ENCODE data around the gene SELENOP. TPM values are rescaled to one million over a fixed set of nuclear protein-coding genes. Genes with fewer than 3 reads are reported as not detected.

The SELENOP gene
- total and polyA plus RNA-seq, 9 of the 15 experiments (the other 6 are each of a cell fraction or from before 2014, with no cell fraction given): 3.2 to 6.3 (median 4.5) TPM

GRCh38 chr5:42824347-42824976 is 12.8 kb upstream of the SELENOP start:
- Histone ChIP-seq H3K4me1 (replicated peaks in 1 of 2; ENCODE audit: control insufficient read depth in 2 of 2, insufficient read depth in 2 of 2, low read length in 2 of 2) (no peaks in the 10 kb centered on the region), H3K27me3 (ENCODE audit: control insufficient read depth in 2 of 2, insufficient read depth in 2 of 2, low read length in 2 of 2) (no peaks in the 10 kb centered on the region), H3K4me2 (ENCODE audit: insufficient read depth, low read length) (no peak overlapping the region), H4K20me1 (replicated peaks; ENCODE audit: control insufficient read depth, insufficient read depth, low read length) (no peaks in the 10 kb centered on the region), H3K9ac (ENCODE audit: insufficient read depth in 1 of 2, low read depth in 2 of 2, low read length in 2 of 2) (no peak overlapping the region), H3K79me2 (ENCODE audit: control insufficient read depth, insufficient read depth, low read length) (no peaks in the 10 kb centered on the region), H3K4me3 (no peak overlapping the region), H3K27ac (ENCODE audit: extremely low read depth, low read depth, low read length) (no peak overlapping the region), H3K9me1 (ENCODE audit: control insufficient read depth, insufficient read depth, low read length) (no peaks in the 10 kb centered on the region), H3K36me3 (ENCODE audit: control insufficient read depth, insufficient read depth, low read length) (no peaks in the 10 kb centered on the region), H3K9me3 (replicated peaks; ENCODE audit: control insufficient read depth, insufficient read depth, low read depth, low read length) (no peaks in the 10 kb centered on the region), H2AFZ (ENCODE audit: low read depth, low read length) (no peak overlapping the region)
- no peak for DNase-seq (ENCODE audit: extremely low read depth in 1 of 4, low spot score in 3 of 4)
- BruUV-seq (replicated peaks): no TSS peak
- 2% methylated on average over 7 of the region's 7 CpGs for WGBS (ENCODE audit: insufficient coverage, low coverage, missing lambda C conversion rate)
- in situ Hi-C loops (cut with MboI): no loop called here
- POLR2A ChIA-PET: interaction anchor here (0.6 to 3.9 kb wide), 2 partner anchors 8 to 14 kb away, joined by 3 to 24 read pairs; partner anchors contain the start of gene SELENOP
- FAIRE-seq: no peak
- ATAC-seq: no peak
- no peak for TF ChIP-seq BRCA1 (IDR thresholded peaks at IDR 0.05)
- TF ChIP-seq BRCA1 (CRISPR knock-in tag; IDR thresholded peaks at IDR 0.05): no peak
- TF ChIP-seq KDM1A (IDR thresholded peaks at IDR 0.05): 0 out of 4 replicates have a peak, but pooled peaks of 1 of the 2 experiments have one; percentile 18
- intact Hi-C loops (cut with micrococcal nuclease): no loop called here
- CTCF ChIA-PET (ENCODE audit: low intra/inter-chr PET ratio): no interaction called here

DNA sequence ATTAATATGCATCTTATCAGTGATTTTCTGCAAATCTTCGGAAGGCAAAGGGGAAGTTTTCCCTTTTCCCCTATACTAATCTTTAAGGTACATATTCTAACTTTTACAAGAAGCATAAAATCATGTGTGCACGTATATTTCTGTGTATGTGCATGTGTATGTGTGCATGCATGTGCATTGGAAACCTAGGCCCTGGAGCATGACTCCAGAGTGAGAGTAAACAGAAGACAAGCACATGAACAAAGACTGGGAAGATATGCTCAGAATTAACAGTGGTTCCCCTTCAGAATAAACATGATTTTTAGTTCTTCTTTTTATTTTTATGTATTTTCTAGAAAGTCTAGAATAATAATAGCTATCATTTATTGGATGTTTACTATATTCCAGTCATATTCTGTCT is 10.9 kb upstream of the SELENOP start:
- Histone ChIP-seq H4K20me1 (replicated peaks; ENCODE audit: control insufficient read depth, insufficient read depth, low read length) (no peaks in the 10 kb centered on the region), H2AFZ (ENCODE audit: low read depth, low read length) (no peak overlapping the region), H3K9me1 (ENCODE audit: control insufficient read depth, insufficient read depth, low read length) (no peaks in the 10 kb centered on the region), H3K79me2 (ENCODE audit: control insufficient read depth, insufficient read depth, low read length) (no peaks in the 10 kb centered on the region), H3K9me3 (replicated peaks; ENCODE audit: control insufficient read depth, insufficient read depth, low read depth, low read length) (no peaks in the 10 kb centered on the region), H3K4me3 (no peak overlapping the region), H3K4me1 (replicated peaks in 1 of 2; ENCODE audit: control insufficient read depth in 2 of 2, insufficient read depth in 2 of 2, low read length in 2 of 2) (no peaks in the 10 kb centered on the region), H3K4me2 (ENCODE audit: insufficient read depth, low read length) (no peak overlapping the region), H3K27me3 (ENCODE audit: control insufficient read depth in 2 of 2, insufficient read depth in 2 of 2, low read length in 2 of 2) (no peaks in the 10 kb centered on the region), H3K27ac (ENCODE audit: extremely low read depth, low read depth, low read length) (no peak overlapping the region), H3K9ac (ENCODE audit: insufficient read depth in 1 of 2, low read depth in 2 of 2, low read length in 2 of 2) (no peak overlapping the region), H3K36me3 (ENCODE audit: control insufficient read depth, insufficient read depth, low read length) (no peaks in the 10 kb centered on the region)
- ATAC-seq (no peak), FAIRE-seq (no peak), DNase-seq (ENCODE audit: extremely low read depth in 1 of 4, low spot score in 3 of 4) (no peak)
- intact Hi-C loops (cut with micrococcal nuclease) (no loop called here), in situ Hi-C loops (cut with MboI) (no loop called here)
- no peak for TF ChIP-seq XRCC5 (IDR thresholded peaks at IDR 0.05; ENCODE audit: low read depth, low read length)
- no peak for TF ChIP-seq ZBED1 (IDR thresholded peaks at IDR 0.05)
- TF ChIP-seq RBBP5 (IDR thresholded peaks at IDR 0.05; ENCODE audit: borderline replicate concordance, insufficient read depth, low read length, poor library complexity, severe bottlenecking): no peak
- TF ChIP-seq, protein P1, sequence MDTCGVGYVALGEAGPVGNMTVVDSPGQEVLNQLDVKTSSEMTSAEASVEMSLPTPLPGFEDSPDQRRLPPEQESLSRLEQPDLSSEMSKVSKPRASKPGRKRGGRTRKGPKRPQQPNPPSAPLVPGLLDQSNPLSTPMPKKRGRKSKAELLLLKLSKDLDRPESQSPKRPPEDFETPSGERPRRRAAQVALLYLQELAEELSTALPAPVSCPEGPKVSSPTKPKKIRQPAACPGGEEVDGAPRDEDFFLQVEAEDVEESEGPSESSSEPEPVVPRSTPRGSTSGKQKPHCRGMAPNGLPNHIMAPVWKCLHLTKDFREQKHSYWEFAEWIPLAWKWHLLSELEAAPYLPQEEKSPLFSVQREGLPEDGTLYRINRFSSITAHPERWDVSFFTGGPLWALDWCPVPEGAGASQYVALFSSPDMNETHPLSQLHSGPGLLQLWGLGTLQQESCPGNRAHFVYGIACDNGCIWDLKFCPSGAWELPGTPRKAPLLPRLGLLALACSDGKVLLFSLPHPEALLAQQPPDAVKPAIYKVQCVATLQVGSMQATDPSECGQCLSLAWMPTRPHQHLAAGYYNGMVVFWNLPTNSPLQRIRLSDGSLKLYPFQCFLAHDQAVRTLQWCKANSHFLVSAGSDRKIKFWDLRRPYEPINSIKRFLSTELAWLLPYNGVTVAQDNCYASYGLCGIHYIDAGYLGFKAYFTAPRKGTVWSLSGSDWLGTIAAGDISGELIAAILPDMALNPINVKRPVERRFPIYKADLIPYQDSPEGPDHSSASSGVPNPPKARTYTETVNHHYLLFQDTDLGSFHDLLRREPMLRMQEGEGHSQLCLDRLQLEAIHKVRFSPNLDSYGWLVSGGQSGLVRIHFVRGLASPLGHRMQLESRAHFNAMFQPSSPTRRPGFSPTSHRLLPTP (IDR thresholded peaks at IDR 0.05; ENCODE audit: borderline replicate concordance, extremely low read depth, insufficient read length): no peak
- CTCF ChIA-PET (ENCODE audit: low intra/inter-chr PET ratio): no interaction called here
- 9% methylated on average over 2 of the region's 2 CpGs for WGBS (ENCODE audit: insufficient coverage, low coverage, missing lambda C conversion rate)
- BruUV-seq (replicated peaks): no TSS peak
- POLR2A ChIA-PET: no interaction called here

Data from K562 (cell line).